HCT116 (cell line): ENCODE measurements around the gene DLST. TPM values are rescaled to one million over a fixed set of nuclear protein-coding genes. Genes with fewer than 3 reads are reported as not detected.

ENCODE experiments used
- ATAC-seq: fragments of 200-7000 bp; cut with Tn5 transposase; 2 replicates; pipeline ENCODE4 v1.9.1; 2020; ENCODE audit warnings: mild to moderate bottlenecking, moderate library complexity
- BruUV-seq: library from RNA; stranded (reverse); fragments of 400-500 nt; replicated peaks from 2 replicates; lab custom pipeline; 2021; lab: Mats Ljungman, UMichigan
- CTCF ChIA-PET: fragments of 300-600 bp; sonication (Branson Sonifier 250); formaldehyde crosslinking; loops from one replicate; lab custom pipeline; 2021; ENCODE audit warnings: antibody characterized with exemption; lab: Charles Lee
- POLR2A ChIA-PET: fragments of 300-600, 350-600 bp; sonication (Branson Sonifier 250); formaldehyde crosslinking; loops from one replicate; lab custom pipeline; 2021; ENCODE audit warnings: antibody characterized with exemption; lab: Charles Lee
- RAD21 ChIA-PET, 2 experiments: fragments of 300-600 bp; sonication (Branson Sonifier 250); formaldehyde crosslinking; loops; one replicate each; lab custom pipeline; 2023; ENCODE audit warnings: low total read pairs in 2 of 2; ENCODE audit not compliant: uncharacterized antibody in 2 of 2, unreplicated experiment in 2 of 2, low non-redundant PET in 1 of 2; lab: Charles Lee
- DNase-seq: peaks from one replicate; pipeline ENCODE4 v3.0.0-alpha.2; 2010; ENCODE audit warnings: low read depth, low spot score
- H2AFZ ChIP-seq: fragments of 200-600 bp; shearing (Covaris generic), sonication (generic); 2 replicates; pipeline ENCODE4 v1.6.1; 2017; ENCODE audit warnings: low read depth, mixed run types, mixed read lengths, antibody characterized with exemption, low read length; ENCODE audit not compliant: poor library complexity, severe bottlenecking
- H3K27ac ChIP-seq: 2 replicates; pipeline ENCODE4 v1.5.1; 2012; ENCODE audit warnings: low read depth, low read length
- H3K27me3 ChIP-seq: fragments of 200-600 bp; sonication (generic); 2 replicates; pipeline ENCODE4 v1.6.1; 2016; ENCODE audit warnings: mixed run types, low read length, mixed read lengths; ENCODE audit not compliant: insufficient read depth
- H3K36me3 ChIP-seq, 2 experiments: fragments of 200-500 bp in 1 of 2; fragments of 200-600 bp in 1 of 2; sonication (Bioruptor generic) in 1 of 2; sonication (generic) in 1 of 2; 2 replicates each; pipeline versions ENCODE4 v1.5.1 to v1.6.1; 2014 to 2016; ENCODE audit warnings: low read length in 2 of 2, inconsistent platforms in 1 of 2, mixed read lengths in 1 of 2, mixed run types in 1 of 2; ENCODE audit not compliant: insufficient read depth in 2 of 2, control insufficient read depth in 1 of 2
- H3K4me1 ChIP-seq, 2 experiments: fragments of 200-600 bp in 1 of 2; sonication (generic) in 1 of 2; 2 replicates each; pipeline versions ENCODE4 v1.5.1 to v1.6.1; 2012 to 2017; ENCODE audit warnings: low read length in 2 of 2, inconsistent platforms in 1 of 2, mild to moderate bottlenecking in 1 of 2, mixed read lengths in 1 of 2, mixed run types in 1 of 2, moderate library complexity in 1 of 2; ENCODE audit not compliant: insufficient read depth in 2 of 2, control insufficient read depth in 1 of 2
- H3K4me2 ChIP-seq: fragments of 200-600 bp; sonication (generic); 2 replicates; pipeline ENCODE4 v1.6.1; 2017; ENCODE audit warnings: mixed run types, low read length, mixed read lengths
- H3K4me3 ChIP-seq, 2 experiments: fragments of 200-600 bp in 1 of 2; sonication (generic) in 1 of 2; replicated peaks in 1 of 2; 2 replicates each; pipeline ENCODE4 v1.5.1; 2011 to 2016; ENCODE audit warnings: low read length in 2 of 2, control low read depth in 1 of 2, low read depth in 1 of 2, mild to moderate bottlenecking in 1 of 2, mixed read lengths in 1 of 2, mixed run types in 1 of 2
- H3K79me2 ChIP-seq: fragments of 200-600 bp; sonication (generic); 2 replicates; pipeline ENCODE4 v1.6.1; 2017; ENCODE audit warnings: mild to moderate bottlenecking, mixed run types, low read length, moderate library complexity, mixed read lengths; ENCODE audit not compliant: insufficient read depth
- H3K9ac ChIP-seq: fragments of 200-600 bp; sonication (generic); 2 replicates; pipeline ENCODE4 v1.6.1; 2016; ENCODE audit warnings: low read length, mixed read lengths
- H3K9me2 ChIP-seq: fragments of 200-600 bp; sonication (generic), shearing (Covaris generic); 2 replicates; pipeline ENCODE4 v1.6.1; 2017; ENCODE audit warnings: mixed run types, mild to moderate bottlenecking, moderate library complexity; ENCODE audit not compliant: insufficient read depth
- H3K9me3 ChIP-seq, 2 experiments: fragments of 200-500 bp in 1 of 2; fragments of 200-600 bp in 1 of 2; sonication (Bioruptor generic) in 1 of 2; sonication (generic) in 1 of 2; 2 replicates each; pipeline ENCODE4 v1.6.1; 2014 to 2017; ENCODE audit warnings: low read length in 2 of 2, mixed read lengths in 2 of 2, inconsistent platforms in 1 of 2, low read depth in 1 of 2, mild to moderate bottlenecking in 1 of 2, mixed run types in 1 of 2, moderate library complexity in 1 of 2; ENCODE audit not compliant: control insufficient read depth in 1 of 2, insufficient read depth in 1 of 2
- H4K20me1 ChIP-seq: fragments of 200-600 bp; sonication (generic), shearing (Covaris generic); 2 replicates; pipeline ENCODE4 v1.6.1; 2017; ENCODE audit warnings: mixed run types, mild to moderate bottlenecking, moderate library complexity; ENCODE audit not compliant: insufficient read depth
- ATF3 ChIP-seq: IDR thresholded peaks from 2 replicates; pipeline ENCODE4 v1.6.1; 2012
- CBX3 ChIP-seq: IDR thresholded peaks from 2 replicates; pipeline ENCODE4 v1.6.1; 2012; ENCODE audit warnings: low read depth
- CEBPB ChIP-seq: IDR thresholded peaks from 2 replicates; pipeline ENCODE4 v1.6.1; 2012; ENCODE audit warnings: low read depth
- CTCF ChIP-seq, 3 experiments: fragments of 200-600 bp in 1 of 3; sonication (generic) in 1 of 3; IDR thresholded peaks in 2 of 3; conservative IDR thresholded peaks in 1 of 3; 2 replicates each; pipeline ENCODE4 v1.5.1; 2012 to 2017; ENCODE audit warnings: low read depth in 2 of 3, low read length in 2 of 3, antibody characterized with exemption in 1 of 3, borderline replicate concordance in 1 of 3, control low read depth in 1 of 3, mild to moderate bottlenecking in 1 of 3, mixed read lengths in 1 of 3, mixed run types in 1 of 3, moderate library complexity in 1 of 3; ENCODE audit not compliant: insufficient read depth in 1 of 3
- ELF1 ChIP-seq: IDR thresholded peaks from 2 replicates; pipeline ENCODE4 v1.6.1; 2012; ENCODE audit warnings: low read depth, borderline replicate concordance
- EZH2phosphoT487 ChIP-seq: fragments of 200-600 bp; IDR thresholded peaks from 2 replicates; pipeline ENCODE4 v1.6.1; 2018; ENCODE audit warnings: antibody characterized with exemption, borderline replicate concordance
- JUND ChIP-seq: IDR thresholded peaks from 2 replicates; pipeline ENCODE4 v1.6.1; 2012
- MAX ChIP-seq: IDR thresholded peaks from 2 replicates; pipeline ENCODE4 v1.6.1; 2012
- POLR2A ChIP-seq: IDR thresholded peaks from 2 replicates; pipeline ENCODE4 v1.7.0; 2011; ENCODE audit warnings: borderline replicate concordance; ENCODE audit not compliant: insufficient read depth, insufficient read length; ENCODE audit errors: extremely low read depth
- POLR2AphosphoS5 ChIP-seq: IDR thresholded peaks from 2 replicates; pipeline ENCODE4 v1.6.1; 2011; ENCODE audit warnings: mild to moderate bottlenecking, low read depth, low read length, moderate library complexity
- RAD21 ChIP-seq: IDR thresholded peaks from 2 replicates; pipeline ENCODE4 v1.6.1; 2012; ENCODE audit warnings: low read depth, mild to moderate bottlenecking
- SIN3A ChIP-seq: IDR thresholded peaks from 2 replicates; pipeline ENCODE4 v1.6.1; 2012; ENCODE audit warnings: low read depth
- SRF ChIP-seq: IDR thresholded peaks from 2 replicates; pipeline ENCODE4 v1.6.1; 2012; ENCODE audit warnings: low read depth
- TCF7L2 ChIP-seq: IDR thresholded peaks from 2 replicates; pipeline ENCODE4 v1.7.0; 2011; ENCODE audit warnings: borderline replicate concordance, inconsistent platforms; ENCODE audit not compliant: insufficient read depth, insufficient read length; ENCODE audit errors: extremely low read depth
- intact Hi-C: fragments of 100-400 bp; cut with micrococcal nuclease; formaldehyde crosslinking; loops from 2 replicates; pipeline ENCODE4 v1.10.0; 2022
- total RNA-seq: library from RNA; stranded (reverse); gene quantifications from one replicate; pipeline ENCODE4 v1.2.1, GENCODE V29; 2021; ENCODE audit not compliant: unreplicated experiment
- TF ChIP-seq, protein P1 (sequence below): IDR thresholded peaks from 2 replicates; pipeline ENCODE4 v1.6.1; 2011; ENCODE audit warnings: mild to moderate bottlenecking, low read length, moderate library complexity; ENCODE audit not compliant: insufficient replicate concordance; ENCODE audit errors: extremely low read depth

DLST gene
- total RNA-seq, 1 experiment from 2014 or later: 101 TPM

DNA sequence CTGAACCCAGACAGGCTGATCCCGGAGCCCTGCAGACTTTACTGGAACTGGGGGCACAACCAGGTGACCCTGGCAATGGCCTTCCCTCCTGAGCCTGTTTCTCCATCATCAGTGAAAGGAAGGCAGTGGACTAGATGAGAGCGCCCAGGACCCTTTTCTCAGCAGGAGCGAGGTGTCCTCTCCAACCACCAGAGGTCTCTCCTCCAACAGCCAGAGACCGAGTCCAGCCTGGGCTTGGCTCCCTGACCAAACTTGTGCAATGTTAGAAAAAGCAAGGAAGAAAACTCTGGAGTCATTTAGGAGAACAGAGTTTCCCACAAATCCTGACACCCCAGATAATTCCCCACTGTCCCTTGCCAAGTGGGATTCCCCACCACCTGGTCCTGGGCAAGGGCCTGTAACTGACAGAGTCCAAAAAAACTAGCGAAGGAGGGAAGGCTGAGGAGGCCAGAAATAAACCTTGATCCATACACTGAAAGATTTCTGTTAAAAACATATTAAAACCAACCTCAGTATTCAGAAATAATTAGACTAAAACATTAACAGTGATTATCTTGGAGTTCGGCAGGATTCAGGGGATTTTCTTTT lies 32.4 kb downstream of the DLST start:
- H3K27ac ChIP-seq: no peak overlapping the region
- no peaks in the 10 kb centered on the region for H3K9me2 ChIP-seq
- H3K4me2 ChIP-seq: no peak overlapping the region
- H3K4me1 ChIP-seq: peaks cover 10 to 21% of the 10 kb centered on the region in 2 experiments; a peak in 3 of 4 replicates
- DNase-seq (peak; percentile 12), ATAC-seq (peak; percentile 82)
- TF ChIP-seq CTCF (IDR thresholded peaks at IDR 0.05 in 2 of 3, conservative IDR thresholded peaks at IDR 0.05 in 1 of 3; ENCODE audit: borderline replicate concordance in 1 of 3, insufficient read depth in 1 of 3, low read depth in 2 of 3, low read length in 2 of 3) (peak; percentile 68 to 85 (median 75); a peak in 5 of 6 replicates), CBX3 (no peak), EZH2phosphoT487 (no peak), RAD21 (peak; percentile 82)
- ChIA-PET CTCF (no interaction called here), POLR2A (no interaction called here), RAD21 (no interaction called here)
- no peaks in the 10 kb centered on the region for H3K27me3 ChIP-seq
- H3K4me3 ChIP-seq: no peak overlapping the region
- no peaks in the 10 kb centered on the region for H3K79me2 ChIP-seq
- H4K20me1 ChIP-seq: no peaks in the 10 kb centered on the region
- H3K9ac ChIP-seq: no peak overlapping the region
- intact Hi-C loops: loop anchor here (1.0 kb wide), 2 partner anchors 174 to 389 kb away; no protein-coding TSS in a partner anchor
- H3K36me3 ChIP-seq: no peaks in the 10 kb centered on the region
- H2AFZ ChIP-seq: no peak overlapping the region
- no TSS peak for BruUV-seq
- H3K9me3 ChIP-seq: no peaks in the 10 kb centered on the region

DNA sequence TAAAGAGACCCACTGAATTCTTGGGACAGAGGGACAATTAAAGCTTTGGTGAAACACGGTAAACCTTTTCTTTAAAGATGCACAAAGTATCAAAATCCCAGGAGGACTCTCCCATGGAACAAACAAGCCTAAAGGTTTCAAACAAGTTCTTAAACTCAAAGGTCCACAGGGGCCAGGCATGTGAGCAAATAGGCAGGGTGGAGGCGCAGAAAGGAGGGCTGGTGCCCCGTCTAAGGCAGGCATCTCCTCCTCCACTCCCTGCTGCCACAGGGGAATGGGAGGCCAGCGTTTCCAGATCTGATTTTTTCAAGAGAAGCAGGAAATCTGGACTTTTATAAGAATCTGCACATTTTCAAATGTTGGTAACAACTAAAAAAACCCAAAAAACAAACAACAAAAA lies 33.7 kb downstream of the DLST start:
- Histone ChIP-seq H3K9me3 (no peaks in the 10 kb centered on the region), H4K20me1 (no peaks in the 10 kb centered on the region), H3K4me2 (no peak overlapping the region), H3K4me3 (no peak overlapping the region), H3K27me3 (no peaks in the 10 kb centered on the region), H3K9me2 (no peaks in the 10 kb centered on the region), H3K27ac (no peak overlapping the region), H3K79me2 (no peaks in the 10 kb centered on the region), H2AFZ (no peak overlapping the region), H3K9ac (no peak overlapping the region), H3K36me3 (no peaks in the 10 kb centered on the region), H3K4me1 (peaks cover 10 to 18% of the 10 kb centered on the region in 2 experiments; a peak in 3 of 4 replicates)
- ChIA-PET CTCF (no interaction called here), RAD21 (no interaction called here), POLR2A (no interaction called here)
- intact Hi-C loops: no loop called here
- ATAC-seq (no peak), DNase-seq (no peak)
- TF ChIP-seq ATF3: no peak
- TF ChIP-seq, protein P1, sequence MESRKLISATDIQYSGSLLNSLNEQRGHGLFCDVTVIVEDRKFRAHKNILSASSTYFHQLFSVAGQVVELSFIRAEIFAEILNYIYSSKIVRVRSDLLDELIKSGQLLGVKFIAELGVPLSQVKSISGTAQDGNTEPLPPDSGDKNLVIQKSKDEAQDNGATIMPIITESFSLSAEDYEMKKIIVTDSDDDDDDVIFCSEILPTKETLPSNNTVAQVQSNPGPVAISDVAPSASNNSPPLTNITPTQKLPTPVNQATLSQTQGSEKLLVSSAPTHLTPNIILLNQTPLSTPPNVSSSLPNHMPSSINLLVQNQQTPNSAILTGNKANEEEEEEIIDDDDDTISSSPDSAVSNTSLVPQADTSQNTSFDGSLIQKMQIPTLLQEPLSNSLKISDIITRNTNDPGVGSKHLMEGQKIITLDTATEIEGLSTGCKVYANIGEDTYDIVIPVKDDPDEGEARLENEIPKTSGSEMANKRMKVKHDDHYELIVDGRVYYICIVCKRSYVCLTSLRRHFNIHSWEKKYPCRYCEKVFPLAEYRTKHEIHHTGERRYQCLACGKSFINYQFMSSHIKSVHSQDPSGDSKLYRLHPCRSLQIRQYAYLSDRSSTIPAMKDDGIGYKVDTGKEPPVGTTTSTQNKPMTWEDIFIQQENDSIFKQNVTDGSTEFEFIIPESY: no peak
- no peak for TF ChIP-seq SRF
- TF ChIP-seq MAX: no peak
- TF ChIP-seq POLR2AphosphoS5: no peak
- no peak for TF ChIP-seq RAD21
- TF ChIP-seq TCF7L2: no peak
- TF ChIP-seq SIN3A: no peak
- TF ChIP-seq CEBPB: no peak
- no peak for TF ChIP-seq POLR2A
- TF ChIP-seq ELF1: no peak
- TF ChIP-seq JUND: no peak
- BruUV-seq: no TSS peak
